ENCODE measurements around the gene TRIM41.

The TRIM41 gene

DNA sequence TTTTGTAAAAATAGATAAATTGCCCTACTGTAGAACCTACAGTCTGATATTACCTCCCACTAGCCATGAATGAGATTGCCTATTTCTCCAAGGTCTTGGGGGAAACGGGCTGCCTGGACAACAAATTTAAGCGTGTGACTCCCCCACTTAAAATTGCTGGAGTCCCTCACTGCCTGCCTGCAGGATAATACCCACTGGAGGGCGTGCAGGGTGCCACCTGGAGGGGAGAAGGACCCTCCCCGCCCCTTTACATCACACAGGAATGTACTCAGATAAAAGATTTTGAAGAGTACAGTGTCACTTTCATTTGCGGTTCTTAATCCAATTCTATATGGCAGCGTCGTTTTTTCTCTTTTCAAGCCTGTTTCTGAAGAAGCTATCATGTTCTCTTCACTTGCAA is 11.9 kb upstream of the TRIM41 start:
- Histone ChIP-seq H3K27ac (ENCODE audit: extremely low read depth, low read depth, low read length) (no peak overlapping the region), H3K4me3 (ENCODE audit: low read depth, low read length) (no peak overlapping the region), H3K36me3 (ENCODE audit: control insufficient read depth in 2 of 2, insufficient read depth in 1 of 2, low read length in 2 of 2) (no peaks in the 10 kb centered on the region), H3K9me3 (ENCODE audit: control insufficient read depth, insufficient read depth, low read depth, low read length) (no peaks in the 10 kb centered on the region), H3K4me1 (ENCODE audit: control insufficient read depth, insufficient read depth, low read length) (no peaks in the 10 kb centered on the region)
- CTCF ChIA-PET = interaction anchor here (0.8 to 0.9 kb wide), 3 partner anchors 18 to 343 kb away, joined by 3 read pairs; no protein-coding TSS in a partner anchor
- POLR2A ChIA-PET = no interaction called here
- TF ChIP-seq PRDM1 (tag by site-specific recombination; IDR thresholded peaks at IDR 0.05) (peak; percentile 40; the same call in 1 of the 2 replicates), CTCF (tag by site-specific recombination; IDR thresholded peaks at IDR 0.05) (0 out of 2 replicates have a peak, but pooled peaks have one; percentile 32), ZNF791 (tag by site-specific recombination; IDR thresholded peaks at IDR 0.05) (no peak), ZNF19 (tag by site-specific recombination; IDR thresholded peaks at IDR 0.05; ENCODE audit: low read depth) (no peak), ZNF324 (tag by site-specific recombination; IDR thresholded peaks at IDR 0.05) (no peak), ZNF510 (tag by site-specific recombination; IDR thresholded peaks at IDR 0.05; ENCODE audit: insufficient replicate concordance) (no peak), ZNF335 (tag by site-specific recombination; conservative IDR thresholded peaks at IDR 0.05) (0 out of 2 replicates have a peak, but pooled peaks have one; percentile 19), GLI4 (tag by site-specific recombination; IDR thresholded peaks at IDR 0.05) (no peak)
- TF ChIP-seq, protein P1, sequence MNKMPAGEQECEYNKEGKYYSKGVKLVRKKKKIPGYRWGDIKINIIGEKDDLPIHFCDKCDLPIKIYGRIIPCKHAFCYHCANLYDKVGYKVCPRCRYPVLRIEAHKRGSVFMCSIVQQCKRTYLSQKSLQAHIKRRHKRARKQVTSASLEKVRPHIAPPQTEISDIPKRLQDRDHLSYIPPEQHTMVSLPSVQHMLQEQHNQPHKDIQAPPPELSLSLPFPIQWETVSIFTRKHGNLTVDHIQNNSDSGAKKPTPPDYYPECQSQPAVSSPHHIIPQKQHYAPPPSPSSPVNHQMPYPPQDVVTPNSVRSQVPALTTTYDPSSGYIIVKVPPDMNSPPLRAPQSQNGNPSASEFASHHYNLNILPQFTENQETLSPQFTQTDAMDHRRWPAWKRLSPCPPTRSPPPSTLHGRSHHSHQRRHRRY (tag by site-specific recombination; IDR thresholded peaks at IDR 0.05) = no peak

- ChIA-PET CTCF (no interaction called here), POLR2A (no interaction called here)
- no peaks in the 10 kb centered on the region for H3K4me1 ChIP-seq (ENCODE audit: control insufficient read depth, insufficient read depth, low read length)
- TF ChIP-seq ZBTB49 (tag by site-specific recombination; IDR thresholded peaks at IDR 0.05; ENCODE audit: low read depth) (no peak), ZSCAN30 (tag by site-specific recombination; IDR thresholded peaks at IDR 0.05) (no peak), SP7 (tag by site-specific recombination; IDR thresholded peaks at IDR 0.05) (no peak)
- no peak overlapping the region for H3K27ac ChIP-seq (ENCODE audit: extremely low read depth, low read depth, low read length)
- H3K4me3 ChIP-seq (ENCODE audit: low read depth, low read length) = no peak overlapping the region
- no peaks in the 10 kb centered on the region for H3K9me3 ChIP-seq (ENCODE audit: control insufficient read depth, insufficient read depth, low read depth, low read length)
- H3K36me3 ChIP-seq (ENCODE audit: control insufficient read depth in 2 of 2, insufficient read depth in 1 of 2, low read length in 2 of 2) = no peaks in the 10 kb centered on the region
Observed at GRCh38 chr5:181212080-181212479, 11.0 kb upstream of the TRIM41 start.

- Histone ChIP-seq H3K4me3 (ENCODE audit: low read depth, low read length) (no peak overlapping the region), H3K9me3 (ENCODE audit: control insufficient read depth, insufficient read depth, low read depth, low read length) (no peaks in the 10 kb centered on the region), H3K4me1 (ENCODE audit: control insufficient read depth, insufficient read depth, low read length) (no peaks in the 10 kb centered on the region), H3K36me3 (ENCODE audit: control insufficient read depth in 2 of 2, insufficient read depth in 1 of 2, low read length in 2 of 2) (no peaks in the 10 kb centered on the region), H3K27ac (ENCODE audit: extremely low read depth, low read depth, low read length) (no peak overlapping the region)
- ChIA-PET POLR2A (no interaction called here), CTCF (interaction anchor here (0.5 to 1.5 kb wide), 2 partner anchors 26 to 43 kb away, joined by 3 to 4 read pairs; no protein-coding TSS in a partner anchor)
- no peak for TF ChIP-seq ZNF18 (tag by site-specific recombination; IDR thresholded peaks at IDR 0.05)
- TF ChIP-seq ZNF24 (tag by site-specific recombination; IDR thresholded peaks at IDR 0.05) = no peak
- TF ChIP-seq SCRT2 (tag by site-specific recombination; IDR thresholded peaks at IDR 0.05) = peak; percentile 81
- no peak for TF ChIP-seq ZNF211 (tag by site-specific recombination; IDR thresholded peaks at IDR 0.05; ENCODE audit: low read depth)
- TF ChIP-seq ZNF426 (tag by site-specific recombination; IDR thresholded peaks at IDR 0.05) = no peak
- TF ChIP-seq KLF10 (tag by site-specific recombination; IDR thresholded peaks at IDR 0.05) = no peak
- peak; percentile 58; the same call in 1 of the 2 replicates for TF ChIP-seq SCRT1 (tag by site-specific recombination; IDR thresholded peaks at IDR 0.05; ENCODE audit: borderline replicate concordance)
- no peak for TF ChIP-seq ZNF302 (tag by site-specific recombination; IDR thresholded peaks at IDR 0.05; ENCODE audit: low read depth)
- no peak for TF ChIP-seq ZNF2 (tag by site-specific recombination; IDR thresholded peaks at IDR 0.05)
- no peak for TF ChIP-seq GFI1B (tag by site-specific recombination; IDR thresholded peaks at IDR 0.05)
Observed at GRCh38 chr5:181212934-181213333, 10.1 kb upstream of the TRIM41 start.
